22Rv1 (cell line): Measurements from ENCODE around the gene SNX24.

Experiments used
- H3K27ac ChIP-seq: fragments of 450-650 bp; 2 replicates; pipeline ENCODE4 v1.5.1; 2017
- CTCF ChIP-seq: fragments of 450-650 bp; IDR thresholded peaks from 2 replicates; pipeline ENCODE4 v1.5.1; 2017; ENCODE audit warnings: mild to moderate bottlenecking
- ZFX ChIP-seq: fragments of 450-650 bp; IDR thresholded peaks from 2 replicates; pipeline ENCODE4 v1.6.1; 2017; ENCODE audit warnings: antibody characterized with exemption, borderline replicate concordance

The SNX24 gene

GRCh38 chr5:123007754-123008153 lies 162.3 kb downstream of the SNX24 start:
- H3K27ac ChIP-seq: no peak overlapping the region
- TF ChIP-seq ZFX (no peak), CTCF (no peak)

GRCh38 chr5:123012321-123012720 lies 166.9 kb downstream of the SNX24 start:
- no peak for TF ChIP-seq ZFX
- no peak for TF ChIP-seq CTCF
- H3K27ac ChIP-seq: no peak overlapping the region

GRCh38 chr5:123014689-123015088 lies 169.3 kb downstream of the SNX24 start:
- no peak for TF ChIP-seq CTCF
- no peak for TF ChIP-seq ZFX
- H3K27ac ChIP-seq: no peak overlapping the region

- no peak overlapping the region for H3K27ac ChIP-seq
- no peak for TF ChIP-seq CTCF
- TF ChIP-seq ZFX: no peak
These were observed 182.8 kb downstream of the SNX24 start for GRCh38 chr5:123028222-123028621.

- no peak for TF ChIP-seq ZFX
- TF ChIP-seq CTCF: no peak
- H3K27ac ChIP-seq: no peak overlapping the region
These were observed 187.8 kb downstream of the SNX24 start for GRCh38 chr5:123033157-123033671.

- peak overlapping the region; percentile 87 for H3K27ac ChIP-seq
These were observed 190.0 kb downstream of the SNX24 start for GRCh38 chr5:123035360-123035917.

More at GRCh38 chr5:123035360-123035917, 190.0 kb downstream of the SNX24 start:
- peak; percentile 7 for TF ChIP-seq CTCF
- TF ChIP-seq ZFX: no peak
